Measurements from ENCODE around the gene VEZT.

The VEZT gene

GRCh38 chr12:95326445-95326844 lies 108.8 kb downstream of the VEZT start:
- Histone ChIP-seq H3K27ac (replicated peaks) (no peak overlapping the region), H3K27me3 (ENCODE audit: insufficient read depth, poor library complexity, severe bottlenecking) (no peaks in the 10 kb centered on the region), H3K4me3 (replicated peaks; ENCODE audit: insufficient read depth, low read length) (no peak overlapping the region)
- TF ChIP-seq POLR2AphosphoS5 (IDR thresholded peaks at IDR 0.05; ENCODE audit: low read depth) (no peak), SPI1 (IDR thresholded peaks at IDR 0.05; ENCODE audit: borderline replicate concordance, low read depth) (no peak), GABPA (IDR thresholded peaks at IDR 0.05; ENCODE audit: low read depth) (no peak), REST (IDR thresholded peaks at IDR 0.05; ENCODE audit: insufficient replicate concordance, low read depth) (no peak), CTCF (IDR thresholded peaks at IDR 0.05; ENCODE audit: insufficient read depth, low read length) (no peak)
- DNase-seq (ENCODE audit: low read depth in 1 of 2, low spot score in 1 of 2): no peak

- no peak overlapping the region for H3K4me3 ChIP-seq (replicated peaks; ENCODE audit: insufficient read depth, low read length)
- no peak overlapping the region for H3K27ac ChIP-seq (replicated peaks)
- no peak for TF ChIP-seq GABPA (IDR thresholded peaks at IDR 0.05; ENCODE audit: low read depth)
- no peak for TF ChIP-seq SPI1 (IDR thresholded peaks at IDR 0.05; ENCODE audit: borderline replicate concordance, low read depth)
- TF ChIP-seq REST (IDR thresholded peaks at IDR 0.05; ENCODE audit: insufficient replicate concordance, low read depth): no peak
- no peak for TF ChIP-seq CTCF (IDR thresholded peaks at IDR 0.05; ENCODE audit: insufficient read depth, low read length)
- TF ChIP-seq POLR2AphosphoS5 (IDR thresholded peaks at IDR 0.05; ENCODE audit: low read depth): no peak
- DNase-seq (ENCODE audit: low read depth in 1 of 2, low spot score in 1 of 2): no peak
- no peaks in the 10 kb centered on the region for H3K27me3 ChIP-seq (ENCODE audit: insufficient read depth, poor library complexity, severe bottlenecking)
These were observed 109.2 kb downstream of the VEZT start for GRCh38 chr12:95326855-95327254.

- Histone ChIP-seq H3K27ac (replicated peaks) (no peak overlapping the region), H3K27me3 (ENCODE audit: insufficient read depth, poor library complexity, severe bottlenecking) (no peaks in the 10 kb centered on the region), H3K4me3 (replicated peaks; ENCODE audit: insufficient read depth, low read length) (no peak overlapping the region)
- TF ChIP-seq CTCF (IDR thresholded peaks at IDR 0.05; ENCODE audit: insufficient read depth, low read length) (no peak), GABPA (IDR thresholded peaks at IDR 0.05; ENCODE audit: low read depth) (no peak), SPI1 (IDR thresholded peaks at IDR 0.05; ENCODE audit: borderline replicate concordance, low read depth) (no peak), POLR2AphosphoS5 (IDR thresholded peaks at IDR 0.05; ENCODE audit: low read depth) (no peak), REST (IDR thresholded peaks at IDR 0.05; ENCODE audit: insufficient replicate concordance, low read depth) (no peak)
- no peak for DNase-seq (ENCODE audit: low read depth in 1 of 2, low spot score in 1 of 2)
These were observed 111.1 kb downstream of the VEZT start for GRCh38 chr12:95328708-95329107.
